Hepatocyte (in vitro differentiated cells): ENCODE data around the gene BCL2. TPM values are rescaled to one million over a fixed set of nuclear protein-coding genes. Genes with fewer than 3 reads are reported as not detected.

Experiments used
- DNase-seq: peaks from one replicate; pipeline ENCODE4 v3.0.0-alpha.2; 2016; ENCODE audit warnings: low spot score
- H2AFZ ChIP-seq: fragments of 200-600 bp; sonication (generic); 2 replicates; pipeline ENCODE4 v1.6.0; 2016; ENCODE audit warnings: antibody characterized with exemption, mild to moderate bottlenecking
- H3K27ac ChIP-seq: fragments of 200-600 bp; sonication (generic); 2 replicates; pipeline ENCODE4 v1.5.1; 2016; ENCODE audit warnings: mild to moderate bottlenecking
- H3K27me3 ChIP-seq: fragments of 200-600 bp; sonication (generic); 2 replicates; pipeline ENCODE4 v1.6.1; 2016
- H3K36me3 ChIP-seq: fragments of 200-600 bp; sonication (generic); replicated peaks from 2 replicates; pipeline ENCODE4 v1.5.1; 2016; ENCODE audit warnings: low read depth; ENCODE audit not compliant: insufficient read depth
- H3K4me1 ChIP-seq: fragments of 200-600 bp; sonication (generic); 2 replicates; pipeline ENCODE4 v1.5.1; 2016; ENCODE audit warnings: mild to moderate bottlenecking, moderate library complexity; ENCODE audit not compliant: insufficient read depth
- H3K4me2 ChIP-seq: fragments of 200-600 bp; sonication (generic); 2 replicates; pipeline ENCODE4 v1.6.0; 2016
- H3K4me3 ChIP-seq: fragments of 200-600 bp; sonication (generic); 2 replicates; pipeline ENCODE4 v1.5.1; 2016; ENCODE audit warnings: mild to moderate bottlenecking
- H3K79me2 ChIP-seq: fragments of 200-600 bp; sonication (generic); 2 replicates; pipeline ENCODE4 v1.6.0; 2017; ENCODE audit warnings: mild to moderate bottlenecking
- H3K9me2 ChIP-seq: fragments of 200-600 bp; sonication (generic); replicated peaks from 2 replicates; pipeline ENCODE4 v1.6.0; 2017; ENCODE audit warnings: mild to moderate bottlenecking; ENCODE audit not compliant: insufficient read depth
- H3K9me3 ChIP-seq: fragments of 200-600 bp; sonication (generic); 2 replicates; pipeline ENCODE4 v1.5.1; 2016; ENCODE audit warnings: low read depth, mild to moderate bottlenecking
- H4K20me1 ChIP-seq: fragments of 200-600 bp; sonication (generic); 2 replicates; pipeline ENCODE4 v1.6.0; 2016; ENCODE audit warnings: mild to moderate bottlenecking; ENCODE audit not compliant: insufficient read depth, poor library complexity, severe bottlenecking
- CTCF ChIP-seq: fragments of 200-600 bp; sonication (generic); IDR thresholded peaks from 2 replicates; pipeline ENCODE4 v1.5.1; 2016; ENCODE audit warnings: antibody characterized with exemption, mild to moderate bottlenecking; ENCODE audit not compliant: poor library complexity
- EZH2 ChIP-seq: fragments of 200-600 bp; sonication (generic); IDR thresholded peaks from 2 replicates; pipeline ENCODE4 v1.6.1; 2016; ENCODE audit warnings: antibody characterized with exemption, mild to moderate bottlenecking, borderline replicate concordance
- EZH2phosphoT487 ChIP-seq: fragments of 200-600 bp; sonication (generic); IDR thresholded peaks from one replicate; pipeline ENCODE4 v1.6.1; 2018; ENCODE audit warnings: antibody characterized with exemption, mild to moderate bottlenecking, low read depth, moderate library complexity; ENCODE audit not compliant: unreplicated experiment, severe bottlenecking
- WGBS: methylation state at CpG from one replicate; pipeline ENCODE4 v1.1.6; 2016; ENCODE audit warnings: low lambda C conversion rate; ENCODE audit errors: missing lambda C conversion rate; 5-methylcytosine and 5-hydroxymethylcytosine counted together
- polyA plus RNA-seq: library from polyadenylated mRNA; unstranded; fragments of >200 nt; fragmentation: Nextera tagmentation; extraction: Ambion mirVana; gene quantifications from 2 replicates; pipeline ENCODE4 v1.2.1, GENCODE V29; 2016
- total RNA-seq: library from RNA; depleted of rRNA; stranded (reverse); fragments of >200 nt; gene quantifications from 2 replicates; pipeline ENCODE4 v1.2.3, GENCODE V29; 2014

BCL2 gene
- total and polyA plus RNA-seq, 2 experiments from 2014 or later: 1.0 to 11.4 TPM

- H3K27ac ChIP-seq: peak overlapping the region; percentile 72
- no peaks in the 10 kb centered on the region for H3K36me3 ChIP-seq
- H4K20me1 ChIP-seq: peaks cover 2% of the 10 kb centered on the region
- H3K27me3 ChIP-seq: no peaks in the 10 kb centered on the region
- no peaks in the 10 kb centered on the region for H3K9me3 ChIP-seq
- no peak overlapping the region for H2AFZ ChIP-seq
- H3K9me2 ChIP-seq: no peaks in the 10 kb centered on the region
- no peak for TF ChIP-seq CTCF
- no peak for TF ChIP-seq EZH2phosphoT487
- TF ChIP-seq EZH2: no peak
- DNase-seq: no peak
- no peak overlapping the region for H3K4me3 ChIP-seq
- WGBS: 74% methylated on average over 7 of the region's 7 CpGs
- no peak overlapping the region for H3K4me2 ChIP-seq
- H3K4me1 ChIP-seq: peaks cover 18% of the 10 kb centered on the region
- H3K79me2 ChIP-seq: no peaks in the 10 kb centered on the region
Measured at GRCh38 chr18:63260380-63260754, 59.2 kb downstream of the BCL2 start.

- Histone ChIP-seq H3K9me2 (no peaks in the 10 kb centered on the region), H3K27ac (peak overlapping the region; percentile 72), H3K79me2 (no peaks in the 10 kb centered on the region), H4K20me1 (peaks cover 2% of the 10 kb centered on the region), H3K27me3 (no peaks in the 10 kb centered on the region), H2AFZ (no peak overlapping the region), H3K4me2 (peak overlapping the region; percentile 15), H3K9me3 (no peaks in the 10 kb centered on the region), H3K36me3 (no peaks in the 10 kb centered on the region), H3K4me3 (no peak overlapping the region), H3K4me1 (peaks cover 18% of the 10 kb centered on the region)
- no peak for DNase-seq
- 76% methylated on average over 10 of the region's 10 CpGs for WGBS
- no peak for TF ChIP-seq EZH2phosphoT487
- TF ChIP-seq EZH2: no peak
- no peak for TF ChIP-seq CTCF
Measured at GRCh38 chr18:63259567-63260379, 59.8 kb downstream of the BCL2 start.

- Histone ChIP-seq H3K9me3 (no peaks in the 10 kb centered on the region), H3K4me1 (peaks cover 18% of the 10 kb centered on the region), H3K27me3 (no peaks in the 10 kb centered on the region), H3K79me2 (no peaks in the 10 kb centered on the region), H3K36me3 (no peaks in the 10 kb centered on the region), H3K9me2 (no peaks in the 10 kb centered on the region), H3K4me2 (no peak overlapping the region), H2AFZ (no peak overlapping the region), H4K20me1 (peaks cover 2% of the 10 kb centered on the region), H3K27ac (peak overlapping the region; percentile 72), H3K4me3 (no peak overlapping the region)
- 89% methylated on average over 16 of the region's 16 CpGs for WGBS
- DNase-seq: no peak
- TF ChIP-seq EZH2 (no peak), CTCF (no peak), EZH2phosphoT487 (no peak)
Measured at GRCh38 chr18:63258749-63259566, 60.6 kb downstream of the BCL2 start.
